Inflammatory macrophage treated with lipopolysaccharide for 4 hours (primary cell): Measurements from ENCODE around the gene DSC3.
"Not testable (repeated sequence)": the region's sequence is repeated elsewhere in the genome, so short reads cannot be mapped to it uniquely, and the experiment has no call there.

Source experiments
- DNase-seq: peaks from one replicate; pipeline ENCODE4 v3.0.0-alpha.2; 2020

The DSC3 gene

GRCh38 chr18:31040686-31041270 is 1.8 kb downstream of the DSC3 start:
- no peak for DNase-seq

DNA sequence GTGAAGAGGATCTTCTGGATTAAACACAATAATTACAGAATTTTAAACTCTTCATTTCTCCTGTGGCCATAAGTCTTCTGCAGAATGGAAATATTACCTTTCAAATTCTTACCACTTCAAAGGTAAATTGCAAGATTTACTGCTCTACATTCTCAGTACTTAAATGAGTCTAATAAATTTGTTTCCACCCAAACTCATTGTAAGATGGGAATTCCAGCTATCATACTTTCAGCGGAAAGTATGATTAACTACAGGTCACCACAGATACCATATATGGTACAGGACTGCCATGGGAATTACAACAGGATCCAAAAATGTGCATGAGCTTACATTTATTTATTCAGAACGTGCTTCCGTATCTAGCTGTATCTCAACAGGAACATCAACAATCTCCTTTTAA is 3.1 kb downstream of the DSC3 start:
- no peak for DNase-seq

GRCh38 chr18:31037686-31038085 is 4.9 kb downstream of the DSC3 start:
- not testable (repeated sequence) for DNase-seq

GRCh38 chr18:31034541-31034940 is 8.0 kb downstream of the DSC3 start:
- no peak for DNase-seq

GRCh38 chr18:31030574-31031278 is 11.8 kb downstream of the DSC3 start:
- DNase-seq: no peak

GRCh38 chr18:31015715-31016434 is 26.7 kb downstream of the DSC3 start:
- DNase-seq: no peak

DNA sequence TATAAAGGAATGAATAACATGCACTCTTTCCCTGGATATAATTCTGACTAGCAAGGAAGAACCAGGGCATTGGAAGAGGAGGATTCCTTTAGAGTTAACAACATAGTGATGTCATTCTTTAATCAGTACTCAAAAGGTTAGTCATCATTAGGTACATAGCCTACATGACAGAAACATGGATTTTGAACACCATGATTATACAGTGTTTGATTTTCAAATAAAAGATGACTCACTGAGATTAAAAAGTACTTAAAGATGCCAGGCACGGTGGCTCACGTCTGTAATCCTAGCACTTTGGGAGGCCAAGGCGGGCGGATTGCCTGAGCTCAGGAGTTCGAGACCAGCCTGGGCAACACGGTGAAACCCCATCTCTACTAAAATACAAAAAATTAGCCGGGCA is 31.1 kb downstream of the DSC3 start:
- not testable (repeated sequence) for DNase-seq

DNA sequence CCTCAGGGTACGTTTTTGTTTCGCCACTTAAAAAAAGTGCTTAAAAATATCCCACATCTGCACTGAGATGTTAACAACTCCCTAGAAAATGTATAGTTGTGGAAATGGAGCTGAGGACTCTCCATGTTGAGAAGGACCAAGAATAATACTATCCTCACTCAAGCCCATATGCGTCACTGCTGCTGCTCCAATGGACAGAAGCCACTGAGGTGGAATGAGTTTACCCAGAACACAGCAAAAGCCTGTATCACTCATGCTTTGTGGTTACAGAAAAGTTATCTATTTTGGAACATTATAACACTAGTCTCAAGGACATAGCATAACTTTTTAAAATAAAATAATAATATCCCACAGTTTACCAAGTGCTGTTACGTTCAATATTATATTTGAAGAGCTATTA is 31.9 kb downstream of the DSC3 start:
- no peak for DNase-seq

- no peak for DNase-seq
These were observed 42.5 kb downstream of the DSC3 start for GRCh38 chr18:30999887-31000628.

- DNase-seq: no peak
These were observed 43.4 kb downstream of the DSC3 start for GRCh38 chr18:30999186-30999585.

GRCh38 chr18:30997223-30997622 is 45.3 kb downstream of the DSC3 start:
- no peak for DNase-seq

GRCh38 chr18:30992231-30992630 is 50.3 kb downstream of the DSC3 start:
- no peak for DNase-seq

DNA sequence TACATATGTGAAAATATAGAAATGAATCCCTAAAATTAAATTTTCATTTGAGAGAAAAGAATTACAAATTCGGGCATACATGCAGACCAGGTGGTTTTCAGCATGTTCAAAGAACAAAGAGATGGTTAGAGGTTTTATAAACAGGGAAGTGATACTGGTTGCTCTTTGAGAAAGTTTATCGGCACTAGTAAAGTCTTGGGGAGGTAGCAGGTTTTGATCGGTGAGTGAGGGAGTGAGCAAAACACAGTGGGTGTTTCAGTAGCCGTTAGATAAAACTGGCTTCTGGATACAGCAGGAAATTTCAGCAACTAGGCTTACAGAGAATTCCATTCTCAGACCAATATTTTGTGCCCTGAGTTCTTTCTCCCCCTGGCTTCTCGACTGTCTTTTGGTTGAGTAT is 51.1 kb downstream of the DSC3 start:
- no peak for DNase-seq

DNA sequence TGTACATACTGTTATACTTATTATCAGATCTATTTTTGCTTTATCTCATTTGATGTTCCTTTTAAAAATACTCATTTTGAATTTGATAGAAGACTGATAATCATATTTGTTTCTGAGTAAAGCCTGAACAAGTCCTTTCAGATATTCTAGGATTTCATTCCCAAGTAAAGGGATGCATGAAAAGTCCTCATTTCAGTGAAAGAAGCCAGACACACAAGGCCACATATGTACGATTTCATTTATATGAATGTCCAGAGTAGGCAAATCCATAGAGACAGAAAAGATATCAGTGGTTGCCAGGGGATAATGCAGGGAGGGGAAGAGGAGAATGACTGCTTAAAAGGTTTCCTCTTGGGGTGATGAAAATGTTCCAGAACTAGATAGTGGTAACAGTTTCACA is 53.4 kb downstream of the DSC3 start:
- no peak for DNase-seq

GRCh38 chr18:30988440-30988839 is 54.1 kb downstream of the DSC3 start:
- no peak for DNase-seq

- peak; percentile 4 for DNase-seq
These were observed 54.9 kb downstream of the DSC3 start for GRCh38 chr18:30987467-30988241.

GRCh38 chr18:30985753-30986152 is 56.8 kb downstream of the DSC3 start:
- DNase-seq: no peak

DNA sequence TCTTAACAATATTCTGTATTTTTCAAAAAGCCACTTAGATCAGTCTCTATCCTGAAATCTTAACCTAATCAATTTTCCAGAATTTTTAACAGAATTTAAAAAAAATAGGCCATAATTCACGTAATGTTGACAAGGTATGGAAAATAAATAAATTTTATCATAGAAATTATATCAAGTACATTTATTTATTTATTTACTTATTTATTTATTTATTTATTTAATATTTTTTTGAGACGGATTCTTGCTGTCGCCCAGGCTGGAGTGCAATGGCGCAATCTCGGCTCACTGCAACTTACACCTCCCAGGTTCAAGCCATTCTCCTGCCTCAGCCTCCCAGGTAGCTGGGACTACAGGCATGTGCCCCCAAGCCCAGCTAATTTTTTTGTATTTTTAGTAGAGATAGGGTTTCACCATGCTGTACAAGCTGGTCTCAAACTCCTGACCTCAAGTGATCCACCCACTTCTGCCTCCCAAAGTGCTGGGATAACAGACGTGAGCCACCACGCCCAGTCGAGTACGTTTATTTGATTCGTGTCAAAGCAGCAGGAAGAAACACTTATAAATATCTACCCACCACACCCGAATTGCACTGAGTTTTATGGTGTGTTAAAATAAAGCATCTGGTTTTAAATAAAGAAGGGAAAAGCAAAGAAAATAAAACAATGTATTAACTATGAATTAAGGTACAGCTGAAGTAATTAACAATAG is 60.1 kb downstream of the DSC3 start:
- no peak for DNase-seq

DNA sequence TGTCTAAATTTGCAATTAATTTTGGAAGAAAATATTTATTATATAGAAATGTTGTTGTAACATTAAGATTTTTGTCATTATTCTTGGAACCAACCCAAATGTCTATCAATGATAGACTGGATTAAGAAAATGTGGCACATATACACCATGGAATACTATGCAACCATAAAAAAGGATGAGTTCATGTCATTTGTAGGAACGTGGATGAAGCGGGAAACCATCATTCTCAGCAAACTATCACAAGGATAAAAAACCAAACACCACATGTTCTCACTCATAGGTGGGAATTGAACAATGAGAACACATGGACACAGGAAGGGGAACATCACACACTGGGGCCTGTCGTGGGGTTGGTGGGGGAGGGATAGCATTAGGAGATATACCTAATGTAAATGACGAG is 64.5 kb downstream of the DSC3 start:
- DNase-seq: not testable (repeated sequence)

DNA sequence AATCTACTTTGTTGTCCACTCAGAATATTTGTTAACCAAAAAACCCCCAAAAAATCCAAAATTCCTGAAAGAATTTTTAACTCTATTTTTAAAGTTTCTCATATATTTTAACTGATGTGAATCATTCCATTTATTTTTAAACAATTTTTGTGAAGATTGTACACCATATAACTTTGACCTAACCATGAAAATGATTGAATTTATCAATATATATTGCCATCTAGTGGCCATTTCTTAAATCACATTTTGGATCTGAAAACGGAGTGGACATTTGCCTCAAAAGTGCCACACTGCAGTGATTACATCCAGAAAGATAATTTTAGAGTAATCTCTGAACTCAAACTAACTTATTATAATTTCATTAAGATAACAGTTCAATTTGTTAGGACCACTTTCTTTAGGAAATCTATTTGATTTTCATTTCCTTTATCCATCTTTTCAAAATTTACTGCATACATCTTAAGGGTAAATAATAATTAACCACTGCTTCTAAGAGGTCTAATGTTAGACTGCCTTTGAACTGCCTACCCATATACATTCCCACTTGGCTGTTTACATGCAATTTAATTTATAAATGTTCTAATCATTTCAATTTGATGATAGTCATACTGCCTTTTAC is 71.1 kb downstream of the DSC3 start:
- DNase-seq: peak; percentile 38

- DNase-seq: peak; percentile 10
These were observed 72.2 kb downstream of the DSC3 start for GRCh38 chr18:30970196-30970816.
